Measurements from ENCODE around the gene DOCK3. TPM values are rescaled to one million over a fixed set of nuclear protein-coding genes. Genes with fewer than 3 reads are reported as not detected.
A peak's percentile ranks its signal among the peaks of the same experiment; 100 is the strongest.
"Not testable (repeated sequence)": the region's sequence is repeated elsewhere in the genome, so short reads cannot be mapped to it uniquely, and the experiment has no call there.

DOCK3 gene
- polyA plus RNA-seq, 2 of the 4 experiments (the other 2 are of a cell fraction) = 0.40 to 0.46 TPM

GRCh38 chr3:50932918-50933317 lies 258.2 kb downstream of the DOCK3 start:
- 0% methylated on average over 2 of the region's 2 CpGs for WGBS (ENCODE audit: missing lambda C conversion rate)
- H3K4me3 ChIP-seq; H3K9me3 ChIP-seq; H3K4me2 ChIP-seq; H3K4me1 ChIP-seq; FAIRE-seq; H3K27ac ChIP-seq; ATAC-seq; CTCF ChIA-PET; DNase-seq (ENCODE audit: low read depth in 1 of 2, low spot score in 1 of 2): not testable (repeated sequence)
- POLR2A ChIA-PET = interaction anchor here (0.7 kb wide), 1 partner anchor 269 kb away, joined by 3 read pairs; no protein-coding TSS in a partner anchor

- no peak for FAIRE-seq
- TF ChIP-seq MAFK (IDR thresholded peaks at IDR 0.05; ENCODE audit: partially characterized antibody) (peak; percentile 87), REST (IDR thresholded peaks at IDR 0.05) (no peak)
- H3K27ac ChIP-seq = no peak overlapping the region
- ChIA-PET POLR2A (no interaction called here), CTCF (interaction anchor here (0.7 kb wide), 1 partner anchor 953 kb away, joined by 3 read pairs; no protein-coding TSS in a partner anchor)
- peaks cover 8% of the 10 kb centered on the region; the same call in 1 of the 3 replicates for H3K9me3 ChIP-seq
- DNase-seq (ENCODE audit: low read depth in 1 of 2, low spot score in 1 of 2) = no peak
- ATAC-seq = no peak
- H3K4me3 ChIP-seq = no peak overlapping the region
- H3K4me1 ChIP-seq = no peaks in the 10 kb centered on the region
- no peak overlapping the region for H3K4me2 ChIP-seq
- WGBS (ENCODE audit: missing lambda C conversion rate) = 25% methylated on average over 2 of the region's 2 CpGs
Measured at GRCh38 chr3:50936389-50936788, 261.7 kb downstream of the DOCK3 start.

GRCh38 chr3:50947419-50947818 lies 272.7 kb downstream of the DOCK3 start:
- ChIA-PET POLR2A (no interaction called here), CTCF (no interaction called here)
- 34% methylated on average over 2 of the region's 2 CpGs for WGBS (ENCODE audit: missing lambda C conversion rate)
- Histone ChIP-seq H3K4me1 (no peaks in the 10 kb centered on the region), H3K27ac (no peak overlapping the region), H3K4me2 (no peak overlapping the region), H3K4me3 (no peak overlapping the region), H3K9me3 (peaks cover 4% of the 10 kb centered on the region; the same call in 1 of the 3 replicates)
- TF ChIP-seq FOSB (CRISPR knock-in tag; IDR thresholded peaks at IDR 0.05) (no peak), POLR2AphosphoS2 (conservative IDR thresholded peaks at IDR 0.05; ENCODE audit: low read length) (no peak), CBX2 (IDR thresholded peaks at IDR 0.05; ENCODE audit: borderline replicate concordance, low read depth) (no peak), ZFP36 (IDR thresholded peaks at IDR 0.05; ENCODE audit: borderline replicate concordance, partially characterized antibody) (no peak), E2F6 (IDR thresholded peaks at IDR 0.05; ENCODE audit: borderline replicate concordance, low read depth) (no peak), MYC (IDR thresholded peaks at IDR 0.05; ENCODE audit: borderline replicate concordance, low read length) (no peak), GATA3 (IDR thresholded peaks at IDR 0.05; ENCODE audit: borderline replicate concordance) (no peak), EHF (CRISPR knock-in tag; IDR thresholded peaks at IDR 0.05) (no peak), NPAS2 (CRISPR knock-in tag; IDR thresholded peaks at IDR 0.05; ENCODE audit: borderline replicate concordance) (no peak), TFCP2L1 (CRISPR knock-in tag; IDR thresholded peaks at IDR 0.05) (no peak), PHF8 (IDR thresholded peaks at IDR 0.05; ENCODE audit: borderline replicate concordance, low read depth) (no peak), RAD21 (conservative IDR thresholded peaks at IDR 0.05 in 1 of 2, IDR thresholded peaks at IDR 0.05 in 1 of 2) (no peak), PBX3 (IDR thresholded peaks at IDR 0.05) (no peak), CHD2 (IDR thresholded peaks at IDR 0.05; ENCODE audit: low read length, partially characterized antibody) (no peak), POLR2A (IDR thresholded peaks at IDR 0.05; ENCODE audit: low read length) (no peak)
- FAIRE-seq (no peak), DNase-seq (ENCODE audit: low read depth in 1 of 2, low spot score in 1 of 2) (no peak), ATAC-seq (no peak)

All from A549 (cell line).